Activated CD4-positive, alpha-beta T cell treated with anti-CD3 and anti-CD28 coated beads, Interleukin-2, amount 50 U/mL, for 1 hour (primary cell): ENCODE results near the gene NHS.

Experiments used
- DNase-seq: peaks from one replicate; pipeline ENCODE4 v3.0.0-alpha.2; 2020

The NHS gene

DNA sequence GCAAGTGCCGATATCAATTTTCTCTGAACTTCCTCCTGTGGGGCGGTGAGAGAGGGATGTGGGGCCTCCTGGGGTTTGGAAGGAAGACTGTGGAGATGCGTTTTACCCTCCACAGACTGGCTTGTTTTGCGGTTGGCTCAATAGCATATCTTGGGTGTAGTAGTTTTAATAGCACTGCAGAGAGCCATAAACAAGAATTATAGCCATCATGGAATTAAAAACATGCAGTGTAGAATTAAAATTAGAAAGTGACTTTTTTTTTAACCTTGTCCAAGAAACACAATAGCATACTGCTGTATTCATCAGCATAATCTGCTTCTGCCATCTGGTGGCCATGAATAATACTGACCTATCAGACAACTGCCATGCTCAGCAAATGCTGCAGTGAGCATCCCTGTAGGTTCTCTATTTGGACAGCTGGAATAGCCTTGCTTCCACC is 315.0 kb downstream of the NHS start:
- DNase-seq: peak; percentile 17

DNA sequence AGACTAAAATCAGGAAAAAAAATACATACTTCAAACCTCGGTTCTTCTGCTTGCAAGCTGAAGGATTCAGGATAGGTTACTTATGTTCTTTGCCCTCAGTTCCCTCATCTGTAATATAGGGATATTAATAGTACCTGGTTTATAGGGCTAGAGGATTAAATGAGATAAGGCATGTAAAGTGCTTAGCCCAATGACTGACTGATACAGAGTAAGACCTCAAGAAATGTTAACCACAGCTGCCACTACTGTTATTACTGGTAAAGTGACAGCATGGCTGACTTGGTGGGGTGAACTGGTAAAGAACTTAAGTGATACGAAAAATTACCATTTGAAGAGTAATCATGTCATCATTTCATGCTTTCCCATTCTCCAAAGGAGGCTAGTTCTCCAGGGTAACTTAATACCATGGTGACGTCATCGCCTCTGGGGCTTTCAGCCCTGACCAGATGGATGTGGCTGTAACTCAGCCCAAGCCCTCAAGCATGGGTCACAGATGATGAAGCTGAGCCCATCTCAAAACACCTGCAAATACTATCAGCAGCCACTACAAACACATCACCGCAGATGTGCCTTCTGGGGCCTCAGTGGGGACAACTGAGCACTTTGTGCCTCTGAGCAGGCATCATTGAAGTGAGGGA is 317.8 kb downstream of the NHS start:
- DNase-seq: no peak

DNA sequence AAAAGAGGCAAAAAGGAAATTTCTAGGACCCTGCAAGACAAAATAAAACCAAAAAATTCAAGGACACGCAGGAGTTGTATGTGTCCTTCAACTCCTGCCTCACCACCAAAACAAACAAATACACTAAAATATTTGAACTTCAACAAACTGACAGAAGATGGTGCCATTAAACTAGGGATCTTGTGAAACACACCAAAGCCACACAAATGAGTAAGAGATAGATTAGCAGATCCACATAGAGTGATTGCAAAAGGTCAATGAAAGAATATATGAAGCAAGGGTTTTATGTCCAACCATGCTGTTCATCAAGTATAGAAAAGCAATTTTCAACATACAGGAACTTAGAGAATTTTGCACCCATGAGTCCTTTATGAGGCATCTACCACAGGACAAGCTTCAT is 322.2 kb downstream of the NHS start:
- DNase-seq: no peak

DNA sequence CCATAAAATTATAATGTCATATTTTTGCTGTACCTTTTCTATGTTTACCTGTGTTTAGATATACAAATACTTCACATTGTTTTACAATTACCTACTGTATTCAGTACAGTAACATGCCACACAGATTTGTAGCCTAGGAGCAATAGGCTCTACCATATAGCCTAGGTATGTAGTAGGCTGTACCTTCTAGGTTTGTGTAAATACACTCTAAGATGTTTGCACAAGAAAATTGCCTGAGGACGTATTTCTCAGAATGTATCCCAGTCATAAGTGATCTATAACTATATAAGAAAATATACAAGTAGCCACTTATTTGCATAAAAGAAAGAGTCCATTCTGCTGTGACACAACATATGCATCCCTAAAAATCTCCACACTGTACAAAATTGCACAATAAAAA is 326.0 kb downstream of the NHS start:
- DNase-seq: no peak

DNA sequence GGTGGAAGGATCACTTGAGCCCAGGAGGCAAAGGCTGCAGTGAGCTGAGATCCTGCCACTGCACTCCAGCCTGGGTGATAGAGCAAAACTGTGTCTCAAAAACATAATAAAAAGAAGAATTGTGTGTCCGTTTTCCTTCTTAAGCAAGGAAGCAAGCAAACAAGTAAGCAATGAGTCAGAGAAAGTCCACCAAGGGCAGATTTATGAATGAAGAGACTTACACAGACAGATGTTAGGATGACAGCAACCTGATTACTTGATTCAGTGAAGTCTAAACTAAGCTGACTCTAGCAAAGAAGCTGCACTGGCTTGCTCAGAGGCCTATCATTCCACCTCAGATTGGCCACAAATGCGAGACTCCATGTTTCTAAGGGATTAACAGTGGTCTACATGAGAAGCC is 328.2 kb downstream of the NHS start:
- DNase-seq: no peak

DNA sequence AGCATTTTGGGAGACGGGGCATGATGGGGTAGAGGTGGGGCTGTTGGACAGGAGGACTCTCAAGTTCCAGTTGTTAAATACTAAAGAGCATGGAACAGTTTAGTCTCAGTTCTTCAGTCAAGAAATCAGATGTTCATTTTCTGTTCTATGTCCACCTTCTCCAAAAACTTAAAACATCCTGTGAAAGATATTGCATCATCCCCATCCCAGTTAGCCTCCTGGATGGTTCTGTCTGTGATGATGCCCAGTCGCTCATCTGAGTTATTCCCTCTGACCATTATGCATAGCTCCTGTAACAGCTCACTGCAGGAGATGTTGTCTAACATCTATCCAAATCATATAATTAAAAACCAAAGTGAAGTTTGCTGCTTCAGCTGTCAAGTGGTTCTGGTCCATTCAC is 330.2 kb downstream of the NHS start:
- no peak for DNase-seq

DNA sequence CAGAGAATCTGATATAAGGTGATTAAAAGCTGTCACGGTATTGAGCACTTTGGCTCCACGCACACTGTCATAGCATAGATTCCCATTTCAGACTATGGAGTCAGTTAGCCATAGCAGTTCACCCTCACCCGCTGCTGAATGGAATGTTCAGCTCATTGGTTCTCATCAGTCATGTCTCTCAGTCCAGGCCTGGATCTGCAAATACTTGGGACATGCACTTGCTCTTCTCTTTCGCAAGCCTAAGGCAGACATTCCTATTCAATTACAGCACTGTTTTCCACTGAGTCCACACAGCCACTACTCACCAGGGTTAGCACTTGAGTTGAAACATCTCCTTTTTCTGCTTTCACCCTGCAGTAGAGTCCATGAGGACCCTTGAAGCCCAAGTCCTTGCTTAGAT is 331.7 kb downstream of the NHS start:
- no peak for DNase-seq

DNA sequence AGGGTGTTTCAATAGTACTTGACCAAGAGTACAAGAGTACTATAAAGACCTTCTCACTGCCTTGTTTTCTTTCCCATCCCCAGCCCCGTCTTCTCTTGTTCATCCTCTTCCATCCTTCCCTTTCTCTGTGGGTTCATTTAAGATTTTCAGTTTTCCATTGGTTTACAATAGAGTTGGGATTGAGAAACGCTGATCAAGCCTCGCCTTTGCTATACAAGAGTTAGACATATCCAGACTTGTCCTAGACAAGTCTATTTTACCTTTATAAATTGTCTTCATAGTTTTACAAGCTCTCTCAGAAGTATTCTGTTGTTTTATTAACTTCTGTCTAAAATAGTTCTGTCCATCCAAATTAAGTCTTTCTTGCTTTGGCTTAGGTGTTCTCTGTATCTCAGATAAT is 332.7 kb downstream of the NHS start:
- no peak for DNase-seq

DNA sequence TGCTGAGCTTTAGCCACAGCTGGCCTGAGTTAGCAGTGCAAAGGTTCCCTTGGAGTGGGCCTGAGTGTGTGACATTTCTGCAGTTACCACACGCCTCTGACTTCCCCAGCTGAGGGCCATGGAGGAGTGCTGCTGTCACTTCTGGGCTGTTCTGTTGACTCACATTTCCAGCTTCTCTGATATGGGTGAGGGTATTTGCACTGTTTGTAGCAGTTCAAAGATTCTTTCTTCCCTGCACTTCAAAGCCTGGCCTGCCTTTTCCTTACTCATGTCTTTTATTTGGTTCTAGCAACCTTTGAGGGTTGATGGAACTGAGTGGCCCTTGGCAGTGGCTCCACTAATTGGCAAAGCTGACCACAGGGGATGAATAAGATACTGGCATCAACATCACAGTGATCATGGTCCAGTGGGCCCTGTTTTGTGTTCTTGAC is 335.9 kb downstream of the NHS start:
- no peak for DNase-seq

DNA sequence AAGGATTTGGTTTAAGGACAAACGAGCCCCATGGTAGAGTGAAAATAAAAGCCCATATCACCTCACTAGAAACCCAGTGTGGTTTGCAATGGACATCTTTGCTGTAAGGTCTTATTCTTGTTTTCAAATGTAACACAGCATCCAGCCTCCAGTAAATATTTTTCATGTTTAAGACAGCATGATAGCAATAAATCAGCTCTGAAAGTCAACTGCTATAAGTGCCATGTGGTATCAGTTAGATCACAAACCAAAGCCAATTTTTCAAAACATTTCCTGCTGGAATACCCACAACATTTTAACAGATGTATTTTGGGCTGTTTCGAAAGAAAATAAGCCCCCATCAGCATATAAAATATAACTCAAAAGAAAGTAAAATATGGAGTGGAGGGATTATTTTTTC is 338.3 kb downstream of the NHS start:
- DNase-seq: no peak

DNA sequence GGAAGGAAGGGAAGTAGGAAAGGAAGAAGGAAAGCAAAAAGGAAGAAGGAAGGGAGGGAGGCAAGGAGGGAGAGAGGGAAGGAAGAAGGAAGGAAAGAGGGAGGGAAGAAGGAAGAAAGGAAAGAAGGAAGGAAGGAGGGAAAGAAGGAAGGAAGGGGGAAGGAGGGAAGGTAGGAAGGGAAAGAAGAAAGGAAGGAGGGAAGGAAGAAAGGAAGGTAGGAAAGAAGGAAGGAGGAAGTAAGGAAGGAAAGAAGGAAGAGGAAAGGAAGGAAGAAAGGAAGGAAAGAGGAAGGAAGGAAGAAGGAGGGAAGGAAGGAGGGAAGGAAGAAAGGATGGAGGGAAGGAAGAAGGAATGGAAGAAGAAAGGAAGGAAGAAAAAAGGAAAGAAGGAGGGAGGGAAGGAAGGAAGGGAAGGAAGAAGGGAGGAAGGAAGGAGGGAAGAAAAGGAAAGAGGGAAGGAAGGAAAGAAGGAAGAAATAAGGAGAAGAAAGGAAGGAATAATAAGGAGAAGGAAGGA is 343.7 kb downstream of the NHS start:
- no peak for DNase-seq

DNA sequence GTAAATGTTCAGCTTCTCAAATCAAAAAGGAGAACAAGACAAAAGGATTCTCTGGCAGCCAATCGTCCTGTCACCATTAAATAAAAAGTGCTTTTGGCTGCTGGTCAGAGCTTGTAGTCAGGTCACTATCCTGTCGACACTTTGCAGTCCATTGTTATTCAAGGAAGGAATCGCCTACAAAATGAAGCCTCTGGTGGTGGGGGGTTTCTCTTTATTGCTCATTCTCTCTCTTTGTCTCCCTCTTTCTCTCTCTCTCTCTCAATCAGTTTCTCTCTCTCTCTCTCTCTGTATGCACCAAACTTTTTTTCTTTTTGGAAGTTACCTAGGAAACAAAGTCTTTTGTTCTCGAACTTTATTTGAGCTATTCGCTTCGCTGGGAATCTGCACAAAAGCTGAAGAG is 344.7 kb downstream of the NHS start:
- no peak for DNase-seq

DNA sequence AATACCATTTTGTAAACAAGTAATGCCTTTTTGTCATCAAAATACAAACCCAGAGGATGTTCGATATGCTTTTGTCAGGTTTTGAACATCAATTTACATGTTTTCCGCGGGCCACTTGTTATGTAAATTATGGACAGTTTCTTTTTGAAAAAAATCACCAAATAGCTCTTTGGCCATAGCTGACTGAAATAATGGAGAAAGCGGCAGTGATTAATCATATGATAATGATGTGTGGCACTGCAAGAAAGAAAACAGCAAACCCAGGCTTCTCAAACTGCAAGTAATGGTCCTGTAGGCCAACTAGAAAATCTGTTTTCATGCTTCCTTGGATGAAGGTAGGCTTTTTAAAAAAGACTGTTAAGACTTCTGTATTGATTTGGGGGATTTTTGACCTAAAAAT is 346.7 kb downstream of the NHS start:
- no peak for DNase-seq

DNA sequence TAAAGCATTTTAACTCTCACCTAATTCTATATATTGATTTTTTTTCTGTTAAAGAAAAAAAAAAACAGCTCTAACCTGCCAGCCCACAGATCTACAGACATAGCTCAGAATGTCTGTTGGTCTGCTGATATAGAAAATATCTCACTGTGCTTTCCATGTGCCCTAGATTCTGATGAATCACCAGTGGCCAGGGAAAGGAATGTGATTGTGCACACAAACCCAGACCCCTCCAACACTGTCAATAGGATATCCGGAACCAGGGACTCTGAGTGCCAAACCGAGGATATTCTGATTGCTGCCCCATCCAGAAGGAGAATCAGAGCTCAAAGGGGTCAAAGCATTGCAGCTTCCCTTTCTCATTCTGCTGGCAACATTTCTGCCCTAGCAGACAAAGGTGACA is 350.2 kb downstream of the NHS start:
- no peak for DNase-seq

DNA sequence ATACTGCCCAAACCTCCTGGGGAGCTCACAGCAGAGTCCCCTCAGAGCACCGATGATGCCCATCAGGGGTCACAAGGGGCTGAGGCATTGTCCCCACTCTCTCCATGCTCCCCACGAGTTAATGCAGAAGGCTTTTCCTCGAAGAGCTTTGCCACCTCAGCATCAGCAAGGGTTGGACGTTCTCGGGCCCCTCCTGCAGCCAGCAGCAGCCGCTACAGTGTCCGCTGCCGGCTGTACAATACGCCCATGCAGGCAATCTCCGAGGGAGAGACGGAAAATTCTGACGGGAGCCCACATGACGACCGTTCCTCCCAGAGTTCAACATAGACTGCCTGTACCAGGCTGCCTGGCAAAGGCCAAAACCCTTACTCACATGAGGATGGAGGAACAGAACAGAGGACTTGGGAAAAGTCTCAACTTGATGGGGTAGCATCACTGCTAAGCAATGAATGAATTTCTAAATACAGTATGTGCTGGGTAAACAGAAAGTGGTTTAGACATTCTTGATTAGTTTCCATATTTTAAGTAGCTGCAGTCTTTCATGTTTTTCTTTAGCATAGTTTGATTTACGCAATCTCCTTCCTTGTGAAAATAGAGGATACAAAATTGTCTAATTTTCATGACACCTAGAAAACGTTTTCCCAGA is 357.3 kb downstream of the NHS start:
- DNase-seq: no peak

DNA sequence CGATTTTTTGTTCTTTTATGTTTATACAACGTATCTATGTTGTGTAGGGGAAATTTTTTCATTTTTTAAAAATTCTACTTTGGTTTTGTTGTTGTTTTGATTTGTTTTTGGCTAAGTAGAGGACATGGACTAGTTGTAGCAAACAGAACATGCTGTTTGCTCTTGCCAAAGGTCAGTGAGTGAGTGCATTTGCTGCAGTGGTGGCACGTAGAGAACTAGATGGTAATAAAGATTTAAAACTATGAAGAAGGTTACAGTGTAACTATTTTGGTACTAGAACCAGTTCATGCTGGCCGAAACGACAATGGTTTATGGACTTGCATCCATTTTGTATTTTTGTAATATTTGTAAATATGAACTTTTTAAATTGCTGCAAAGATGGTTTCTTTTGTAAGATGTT is 360.4 kb downstream of the NHS start:
- DNase-seq: no peak

DNA sequence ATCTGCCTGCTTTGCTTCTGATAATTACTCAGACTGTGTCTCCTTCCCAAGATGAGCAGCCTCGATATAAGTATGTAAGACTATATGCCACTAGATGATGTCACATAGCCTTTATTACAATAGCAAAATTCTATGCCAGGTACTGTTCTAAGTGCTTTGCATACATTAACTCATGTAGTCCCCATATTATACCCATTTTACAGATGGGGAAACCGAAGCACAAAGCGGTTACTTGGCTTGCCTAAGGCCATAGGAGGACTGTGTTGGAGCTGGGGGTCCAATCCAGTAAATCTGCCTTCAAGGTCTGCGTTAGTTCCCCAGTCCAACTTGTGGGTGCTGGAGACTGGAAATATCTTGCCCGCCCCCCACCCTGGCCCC is 361.5 kb downstream of the NHS start:
- no peak for DNase-seq

DNA sequence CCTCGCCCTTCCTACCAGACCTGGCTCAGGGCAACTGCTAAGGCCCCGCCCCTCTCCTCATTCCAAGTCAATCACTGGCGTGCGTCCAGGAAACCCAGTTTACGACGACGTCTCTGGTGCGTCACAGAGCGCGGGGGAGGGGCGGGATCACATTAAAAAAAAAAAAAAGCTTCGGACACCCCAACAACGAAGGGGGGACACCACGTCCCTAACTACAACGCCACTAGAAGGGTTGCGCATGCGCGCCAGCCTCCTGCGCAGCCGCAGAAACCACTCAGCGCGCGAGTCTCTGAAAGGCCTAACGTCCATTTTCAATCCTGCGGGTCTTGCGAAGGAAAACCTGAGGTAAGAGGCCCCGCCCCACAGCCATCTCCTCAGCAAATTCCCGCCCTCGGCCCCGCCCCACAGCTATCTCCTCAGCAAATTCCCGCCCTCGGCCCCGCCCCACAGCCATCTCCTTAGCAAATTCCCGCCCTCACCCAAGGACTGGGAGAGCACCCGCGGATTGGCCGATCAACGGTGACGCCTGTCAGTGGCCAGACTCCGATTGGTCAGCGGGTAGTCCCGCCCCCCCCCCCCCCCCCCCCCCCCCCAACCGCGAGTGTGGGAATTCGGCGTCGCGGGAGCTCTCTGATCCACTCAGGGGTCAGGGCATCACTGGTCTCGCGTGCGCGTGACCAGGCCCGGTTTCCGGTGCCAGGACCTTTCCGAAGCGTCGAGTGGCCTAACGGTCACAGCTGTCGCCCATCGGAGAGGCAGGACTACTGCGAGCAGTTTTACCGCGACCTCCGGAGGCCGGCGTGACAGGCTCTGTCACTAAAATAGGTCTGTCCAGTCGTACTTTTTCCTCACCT is 362.1 kb downstream of the NHS start, which contains the start of gene SCML1:
Gene SCML1, plus strand, starts transcription at position 638 of the 854 bp plus-strand sequence. CDS start 6,694 bp downstream, outside the sequence.
- DNase-seq: peak; percentile 86

DNA sequence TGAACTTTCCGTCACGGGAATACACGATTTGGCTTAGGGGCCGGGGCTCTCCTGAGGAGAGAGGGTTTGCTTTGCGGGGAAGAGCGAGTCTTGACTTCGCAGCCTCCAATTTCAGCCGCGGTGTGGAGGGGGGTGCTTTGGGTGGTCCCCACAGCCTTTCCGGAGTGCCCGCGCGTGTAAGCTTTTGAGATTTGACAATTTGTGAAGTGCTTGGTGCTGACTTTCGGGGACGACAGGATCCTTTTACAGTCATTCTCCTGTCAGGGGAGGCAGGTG is 362.6 kb downstream of the NHS start:
- DNase-seq: peak; percentile 18

DNA sequence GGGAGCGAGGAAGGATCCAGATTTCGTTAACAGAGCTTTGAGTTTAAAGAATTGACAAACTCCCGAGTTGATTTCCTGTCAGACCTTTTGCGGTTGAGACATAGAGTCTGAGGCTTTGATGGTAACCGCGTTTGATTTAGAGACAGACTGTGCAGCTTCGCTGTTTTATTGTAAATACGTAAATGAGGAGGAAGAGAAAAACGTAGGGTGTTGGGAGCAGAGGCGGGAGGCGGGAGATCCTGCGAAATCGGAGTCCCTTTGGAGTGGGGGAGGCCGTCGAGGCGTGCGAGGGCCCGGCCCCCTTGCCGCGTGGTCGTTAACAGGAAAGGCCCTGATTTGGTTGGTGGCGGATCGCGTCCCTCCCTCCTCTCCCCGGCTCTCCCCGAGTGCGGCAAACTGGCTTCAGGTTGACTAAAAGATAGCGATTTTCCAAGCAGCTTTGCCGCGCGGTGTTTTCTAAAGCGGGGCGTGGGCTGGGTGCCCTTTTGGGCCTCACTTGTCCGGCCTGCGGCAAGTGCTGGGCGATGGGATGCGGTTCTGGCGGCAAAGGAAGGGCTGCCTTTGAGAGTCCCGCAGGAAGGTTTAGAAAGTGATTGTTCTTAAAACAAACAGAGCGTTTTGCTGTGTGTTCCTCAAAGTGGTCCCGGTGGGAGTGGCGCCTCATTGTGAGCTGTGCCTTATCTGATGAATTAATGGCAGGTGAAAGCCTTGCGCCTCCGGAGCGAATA is 363.1 kb downstream of the NHS start:
- DNase-seq: peak; percentile 39

DNA sequence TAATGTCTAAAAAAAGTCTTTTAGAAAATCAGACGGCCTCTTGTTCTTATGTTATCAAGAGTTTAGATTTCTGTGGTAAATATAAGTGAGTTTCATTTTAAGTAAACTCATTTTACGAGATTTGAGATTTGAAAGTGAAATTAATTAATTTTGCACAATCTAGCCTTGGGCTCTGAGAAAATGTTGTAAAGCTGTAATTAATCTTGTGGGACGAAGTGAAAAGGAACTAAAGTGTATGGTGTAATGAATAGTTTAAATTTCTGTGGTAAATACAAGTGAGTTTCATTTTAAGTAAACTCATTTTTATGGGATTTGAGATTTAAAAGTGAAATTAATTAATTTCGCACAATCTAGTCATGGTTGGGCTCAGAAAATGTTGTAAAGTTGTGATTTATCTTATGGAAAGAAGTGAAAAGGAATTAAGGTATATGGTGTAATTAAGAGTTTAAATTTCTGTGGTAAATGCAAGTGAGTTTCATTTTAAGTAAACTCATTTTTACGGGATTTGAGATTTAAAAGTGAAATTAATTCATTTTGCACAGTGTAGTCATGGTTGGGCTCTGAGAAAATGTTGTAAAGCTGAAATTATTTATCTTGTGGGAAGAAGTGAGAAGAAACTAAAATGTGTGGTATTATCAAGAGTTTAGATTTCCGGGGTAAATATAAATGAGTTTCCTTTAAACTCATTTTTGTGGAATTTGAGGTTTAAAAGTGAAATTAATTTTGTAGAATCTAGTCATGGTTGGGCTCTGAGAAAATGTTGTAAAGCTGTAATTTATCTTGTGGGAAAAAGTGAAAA is 363.9 kb downstream of the NHS start:
- no peak for DNase-seq
